ENCODE measurements around the gene TMEM53. TPM values are rescaled to one million over a fixed set of nuclear protein-coding genes. Genes with fewer than 3 reads are reported as not detected.

TMEM53 gene
- total and polyA plus RNA-seq, 12 donors, result 7.2 to 47.4 (median 12.6) TPM

- H3K4me3 ChIP-seq, result no peak overlapping the region
- H3K9me3 ChIP-seq (replicated peaks in 1 of 3), result no peaks in the 10 kb centered on the region
- no peak overlapping the region for H3K27ac ChIP-seq
- DNase-seq, result no peak
- H3K36me3 ChIP-seq (replicated peaks in 1 of 2), result no peaks in the 10 kb centered on the region
- peaks cover 5% of the 10 kb centered on the region for H3K27me3 ChIP-seq
- WGBS, 4 donors, result 43 to 82% (median 80%) methylated on average over 1 to 3 of the region's 3 CpGs
- intact Hi-C loops (cut with DNase I), result no loop called here
- no peak for TF ChIP-seq POLR2A (IDR thresholded peaks at IDR 0.05)
- TF ChIP-seq CTCF (IDR thresholded peaks at IDR 0.05), result no peak
- no peaks in the 10 kb centered on the region for H3K4me1 ChIP-seq (replicated peaks in 1 of 2)
Observed at GRCh38 chr1:44604157-44604955, 69.9 kb downstream of the TMEM53 start.

DNA sequence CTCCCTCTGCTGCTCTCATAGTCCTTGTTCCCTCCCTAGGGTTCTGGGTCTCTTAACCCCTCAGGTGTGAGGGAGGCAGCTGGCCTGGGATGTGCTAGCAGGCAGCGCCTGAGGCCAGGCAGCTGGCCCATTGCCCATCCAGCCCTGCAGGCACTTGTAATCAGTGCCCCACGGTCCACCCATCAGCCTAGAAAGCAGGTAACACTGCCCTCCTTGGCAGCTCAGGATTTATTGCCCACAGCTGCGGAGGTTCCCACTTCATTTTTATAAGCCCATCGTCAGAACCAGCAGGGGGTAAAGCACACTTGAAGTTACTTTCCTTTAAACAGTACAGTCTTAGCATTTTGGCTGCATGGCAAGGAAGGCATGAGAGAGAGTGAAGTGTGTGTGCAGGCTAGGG is 70.6 kb downstream of the TMEM53 start:
- no peak for DNase-seq
- Histone ChIP-seq H3K27ac (no peak overlapping the region), H3K4me1 (replicated peaks in 1 of 2) (no peaks in the 10 kb centered on the region), H3K4me3 (no peak overlapping the region), H3K36me3 (replicated peaks in 1 of 2) (no peaks in the 10 kb centered on the region), H3K9me3 (replicated peaks in 1 of 3) (no peaks in the 10 kb centered on the region), H3K27me3 (peaks cover 6% of the 10 kb centered on the region)
- TF ChIP-seq CTCF (IDR thresholded peaks at IDR 0.05), result no peak
- intact Hi-C loops (cut with DNase I), result no loop called here
- 61 to 72% (median 66%) methylated on average over 2 to 4 of the region's 4 CpGs for WGBS, 4 donors

Small RNA genes lying within 50 kb of the gene (small RNA-seq; reads per million reads assigned to genes)
- 1.9 to 2.8 reads per million in 2 donors for gene RNU5F-1

Other genes with a start within 250 kb of the TMEM53 start
- 10 to 100 TPM in 1 of 9 donors, 1 to 10 TPM in 6, under 1 TPM in 2; 0.18 to 12.4 (median 3.9) TPM for gene ARMH1, start 233 bp upstream of the TMEM53 start, total RNA-seq
- gene ARMH1, start 233 bp upstream of the TMEM53 start, polyA plus RNA-seq, result 10 to 100 TPM in 2 of 3 donors, 1 to 10 TPM in 1; 1.8 to 76.0 (median 47.7) TPM
- gene RNU5D-1, start 56.7 kb upstream of the TMEM53 start, total RNA-seq, result not detected
- gene RNU5D-1, start 56.7 kb upstream of the TMEM53 start, polyA plus RNA-seq, result not detected
- gene KIF2C, start 65.4 kb upstream of the TMEM53 start, total RNA-seq, result 10 to 100 TPM in 1 of 9 donors, 1 to 10 TPM in 6, under 1 TPM in 2; 0.26 to 10.4 (median 1.6) TPM
- gene KIF2C, start 65.4 kb upstream of the TMEM53 start, polyA plus RNA-seq, result 1 to 10 TPM in 1 of 3 donors, under 1 TPM in 2; 0.48 to 1.3 (median 0.67) TPM
- 1,000 to 10,000 TPM; 1,508 to 2,877 (median 2,470) TPM for gene RPS8, start 101.1 kb upstream of the TMEM53 start, total RNA-seq
- gene RPS8, start 101.1 kb upstream of the TMEM53 start, polyA plus RNA-seq, result 1,000 to 10,000 TPM; 1,753 to 3,127 (median 2,737) TPM
- 1 to 10 TPM in 2 of 9 donors, under 1 TPM in 6, not detected in 1; 0.12 to 3.1 (median 0.65) TPM for gene BEST4, start 113.7 kb upstream of the TMEM53 start, total RNA-seq
- gene BEST4, start 113.7 kb upstream of the TMEM53 start, polyA plus RNA-seq, result 1 to 10 TPM in 2 of 3 donors, under 1 TPM in 1; 0.09 to 6.2 (median 5.3) TPM
- gene PLK3, start 125.9 kb upstream of the TMEM53 start, total RNA-seq, result 10 to 100 TPM in 8 of 9 donors, 1 to 10 TPM in 1; 4.4 to 37.5 (median 16.8) TPM
- gene PLK3, start 125.9 kb upstream of the TMEM53 start, polyA plus RNA-seq, result 10 to 100 TPM in 2 of 3 donors, 1 to 10 TPM in 1; 4.9 to 51.8 (median 49.4) TPM
- gene DYNLT4, start 132.9 kb upstream of the TMEM53 start, total RNA-seq, result 1 to 10 TPM in 7 of 9 donors, under 1 TPM in 1, not detected in 1; 0.94 to 9.4 (median 2.5) TPM
- 10 to 100 TPM in 1 of 3 donors, 1 to 10 TPM in 1, not detected in 1; 3.0 to 10.3 TPM for gene DYNLT4, start 132.9 kb upstream of the TMEM53 start, polyA plus RNA-seq
- 10 to 100 TPM in 7 of 9 donors, 1 to 10 TPM in 2; 5.2 to 46.3 (median 20.9) TPM for gene BTBD19, start 134.0 kb upstream of the TMEM53 start, total RNA-seq
- 10 to 100 TPM in 2 of 3 donors, 1 to 10 TPM in 1; 4.8 to 67.2 (median 26.5) TPM for gene BTBD19, start 134.0 kb upstream of the TMEM53 start, polyA plus RNA-seq
- 1 to 10 TPM in 5 of 9 donors, under 1 TPM in 4; 0.42 to 3.0 (median 1.5) TPM for gene PTCH2, start 168.8 kb upstream of the TMEM53 start, total RNA-seq
- gene PTCH2, start 168.8 kb upstream of the TMEM53 start, polyA plus RNA-seq, result 1 to 10 TPM in 2 of 3 donors, under 1 TPM in 1; 0.40 to 7.8 (median 6.4) TPM